Measurements from ENCODE around the gene STAB1.

STAB1 gene

GRCh38 chr3:52503788-52504424 lies 8.8 kb downstream of the STAB1 start:
- H3K4me1 ChIP-seq (ENCODE audit: control insufficient read depth in 1 of 2, insufficient read depth in 2 of 2, low read length in 2 of 2) = peaks cover 0 to 4% of the 10 kb centered on the region in 2 donors
- H3K27ac ChIP-seq (ENCODE audit: low read length) = no peak overlapping the region
- no peaks in the 10 kb centered on the region for H3K9me3 ChIP-seq (ENCODE audit: control insufficient read depth in 1 of 2, low read length in 2 of 2)
- no peaks in the 10 kb centered on the region for H3K36me3 ChIP-seq (ENCODE audit: control insufficient read depth in 1 of 2, insufficient read depth in 2 of 2, low read length in 2 of 2)
- H3K4me3 ChIP-seq (ENCODE audit: low read depth in 1 of 2, low read length in 2 of 2) = no peak overlapping the region
- no peaks in the 10 kb centered on the region for H3K27me3 ChIP-seq (ENCODE audit: low read depth, low read length)

GRCh38 chr3:52504977-52505376 lies 9.8 kb downstream of the STAB1 start:
- Histone ChIP-seq H3K36me3 (ENCODE audit: control insufficient read depth in 1 of 2, insufficient read depth in 2 of 2, low read length in 2 of 2) (no peaks in the 10 kb centered on the region), H3K4me3 (ENCODE audit: low read depth in 1 of 2, low read length in 2 of 2) (no peak overlapping the region), H3K27ac (ENCODE audit: low read length) (no peak overlapping the region), H3K4me1 (ENCODE audit: control insufficient read depth in 1 of 2, insufficient read depth in 2 of 2, low read length in 2 of 2) (no peaks in the 10 kb centered on the region), H3K9me3 (ENCODE audit: control insufficient read depth in 1 of 2, low read length in 2 of 2) (no peaks in the 10 kb centered on the region), H3K27me3 (ENCODE audit: low read depth, low read length) (no peaks in the 10 kb centered on the region)

- H3K36me3 ChIP-seq (ENCODE audit: control insufficient read depth in 1 of 2, insufficient read depth in 2 of 2, low read length in 2 of 2) = no peaks in the 10 kb centered on the region
- no peaks in the 10 kb centered on the region for H3K4me1 ChIP-seq (ENCODE audit: control insufficient read depth in 1 of 2, insufficient read depth in 2 of 2, low read length in 2 of 2)
- no peaks in the 10 kb centered on the region for H3K9me3 ChIP-seq (ENCODE audit: control insufficient read depth in 1 of 2, low read length in 2 of 2)
- H3K27me3 ChIP-seq (ENCODE audit: low read depth, low read length) = no peaks in the 10 kb centered on the region
- no peak overlapping the region for H3K4me3 ChIP-seq (ENCODE audit: low read depth in 1 of 2, low read length in 2 of 2)
- H3K27ac ChIP-seq (ENCODE audit: low read length) = no peak overlapping the region
Measured at GRCh38 chr3:52506266-52506966, 11.3 kb downstream of the STAB1 start.

- H3K9me3 ChIP-seq (ENCODE audit: control insufficient read depth in 1 of 2, low read length in 2 of 2) = no peaks in the 10 kb centered on the region
- H3K27ac ChIP-seq (ENCODE audit: low read length) = no peak overlapping the region
- H3K4me3 ChIP-seq (ENCODE audit: low read depth in 1 of 2, low read length in 2 of 2) = no peak overlapping the region
- no peaks in the 10 kb centered on the region for H3K36me3 ChIP-seq (ENCODE audit: control insufficient read depth in 1 of 2, insufficient read depth in 2 of 2, low read length in 2 of 2)
- H3K27me3 ChIP-seq (ENCODE audit: low read depth, low read length) = no peaks in the 10 kb centered on the region
- no peaks in the 10 kb centered on the region for H3K4me1 ChIP-seq (ENCODE audit: control insufficient read depth in 1 of 2, insufficient read depth in 2 of 2, low read length in 2 of 2)
Measured at GRCh38 chr3:52507359-52507758, 12.2 kb downstream of the STAB1 start.

- Histone ChIP-seq H3K9me3 (ENCODE audit: control insufficient read depth in 1 of 2, low read length in 2 of 2) (no peaks in the 10 kb centered on the region), H3K36me3 (ENCODE audit: control insufficient read depth in 1 of 2, insufficient read depth in 2 of 2, low read length in 2 of 2) (no peaks in the 10 kb centered on the region), H3K27me3 (ENCODE audit: low read depth, low read length) (no peaks in the 10 kb centered on the region), H3K4me3 (ENCODE audit: low read depth in 1 of 2, low read length in 2 of 2) (no peak overlapping the region), H3K27ac (ENCODE audit: low read length) (no peak overlapping the region), H3K4me1 (ENCODE audit: control insufficient read depth in 1 of 2, insufficient read depth in 2 of 2, low read length in 2 of 2) (no peaks in the 10 kb centered on the region)
Measured at GRCh38 chr3:52509753-52510328, 14.7 kb downstream of the STAB1 start.

GRCh38 chr3:52511509-52511908 lies 16.4 kb downstream of the STAB1 start:
- H3K9me3 ChIP-seq (ENCODE audit: control insufficient read depth in 1 of 2, low read length in 2 of 2) = no peaks in the 10 kb centered on the region
- no peaks in the 10 kb centered on the region for H3K36me3 ChIP-seq (ENCODE audit: control insufficient read depth in 1 of 2, insufficient read depth in 2 of 2, low read length in 2 of 2)
- H3K4me3 ChIP-seq (ENCODE audit: low read depth in 1 of 2, low read length in 2 of 2) = no peak overlapping the region
- H3K27me3 ChIP-seq (ENCODE audit: low read depth, low read length) = no peaks in the 10 kb centered on the region
- H3K27ac ChIP-seq (ENCODE audit: low read length) = no peak overlapping the region
- no peaks in the 10 kb centered on the region for H3K4me1 ChIP-seq (ENCODE audit: control insufficient read depth in 1 of 2, insufficient read depth in 2 of 2, low read length in 2 of 2)

GRCh38 chr3:52512105-52512504 lies 17.0 kb downstream of the STAB1 start:
- Histone ChIP-seq H3K27ac (ENCODE audit: low read length) (no peak overlapping the region), H3K9me3 (ENCODE audit: control insufficient read depth in 1 of 2, low read length in 2 of 2) (no peaks in the 10 kb centered on the region), H3K4me1 (ENCODE audit: control insufficient read depth in 1 of 2, insufficient read depth in 2 of 2, low read length in 2 of 2) (no peaks in the 10 kb centered on the region), H3K27me3 (ENCODE audit: low read depth, low read length) (no peaks in the 10 kb centered on the region), H3K4me3 (ENCODE audit: low read depth in 1 of 2, low read length in 2 of 2) (no peak overlapping the region), H3K36me3 (ENCODE audit: control insufficient read depth in 1 of 2, insufficient read depth in 2 of 2, low read length in 2 of 2) (no peaks in the 10 kb centered on the region)

- Histone ChIP-seq H3K36me3 (ENCODE audit: control insufficient read depth in 1 of 2, insufficient read depth in 2 of 2, low read length in 2 of 2) (no peaks in the 10 kb centered on the region), H3K27ac (ENCODE audit: low read length) (no peak overlapping the region), H3K4me1 (ENCODE audit: control insufficient read depth in 1 of 2, insufficient read depth in 2 of 2, low read length in 2 of 2) (no peaks in the 10 kb centered on the region)
Measured at GRCh38 chr3:52512727-52513126, 17.6 kb downstream of the STAB1 start.

GRCh38 chr3:52513281-52513680 lies 18.1 kb downstream of the STAB1 start:
- no peaks in the 10 kb centered on the region for H3K9me3 ChIP-seq (ENCODE audit: control insufficient read depth in 1 of 2, low read length in 2 of 2)
- no peaks in the 10 kb centered on the region for H3K36me3 ChIP-seq (ENCODE audit: control insufficient read depth in 1 of 2, insufficient read depth in 2 of 2, low read length in 2 of 2)
- no peaks in the 10 kb centered on the region for H3K27me3 ChIP-seq (ENCODE audit: low read depth, low read length)
- H3K27ac ChIP-seq (ENCODE audit: low read length) = no peak overlapping the region
- no peaks in the 10 kb centered on the region for H3K4me1 ChIP-seq (ENCODE audit: control insufficient read depth in 1 of 2, insufficient read depth in 2 of 2, low read length in 2 of 2)
- no peak overlapping the region for H3K4me3 ChIP-seq (ENCODE audit: low read depth in 1 of 2, low read length in 2 of 2)

More at GRCh38 chr3:52512727-52513126, 17.6 kb downstream of the STAB1 start:
- Histone ChIP-seq H3K27me3 (ENCODE audit: low read depth, low read length) (no peaks in the 10 kb centered on the region), H3K4me3 (ENCODE audit: low read depth in 1 of 2, low read length in 2 of 2) (no peak overlapping the region), H3K9me3 (ENCODE audit: control insufficient read depth in 1 of 2, low read length in 2 of 2) (no peaks in the 10 kb centered on the region)

- Histone ChIP-seq H3K36me3 (ENCODE audit: control insufficient read depth in 1 of 2, insufficient read depth in 2 of 2, low read length in 2 of 2) (peaks cover 0 to 2% of the 10 kb centered on the region in 2 donors), H3K9me3 (ENCODE audit: control insufficient read depth in 1 of 2, low read length in 2 of 2) (no peaks in the 10 kb centered on the region), H3K27ac (ENCODE audit: low read length) (no peak overlapping the region), H3K4me1 (ENCODE audit: control insufficient read depth in 1 of 2, insufficient read depth in 2 of 2, low read length in 2 of 2) (no peaks in the 10 kb centered on the region), H3K27me3 (ENCODE audit: low read depth, low read length) (no peaks in the 10 kb centered on the region), H3K4me3 (ENCODE audit: low read depth in 1 of 2, low read length in 2 of 2) (no peak overlapping the region)
Measured at GRCh38 chr3:52514576-52514975, 19.4 kb downstream of the STAB1 start.

- H3K27me3 ChIP-seq (ENCODE audit: low read depth, low read length) = no peaks in the 10 kb centered on the region
- H3K4me1 ChIP-seq (ENCODE audit: control insufficient read depth in 1 of 2, insufficient read depth in 2 of 2, low read length in 2 of 2) = no peaks in the 10 kb centered on the region
- no peaks in the 10 kb centered on the region for H3K9me3 ChIP-seq (ENCODE audit: control insufficient read depth in 1 of 2, low read length in 2 of 2)
- peaks cover 0 to 4% of the 10 kb centered on the region in 2 donors for H3K36me3 ChIP-seq (ENCODE audit: control insufficient read depth in 1 of 2, insufficient read depth in 2 of 2, low read length in 2 of 2)
- H3K4me3 ChIP-seq (ENCODE audit: low read depth in 1 of 2, low read length in 2 of 2) = no peak overlapping the region
- H3K27ac ChIP-seq (ENCODE audit: low read length) = no peak overlapping the region
Measured at GRCh38 chr3:52515192-52515591, 20.1 kb downstream of the STAB1 start.
